Endodermal cell (in vitro differentiated cells): Measurements from ENCODE around the gene DACH1. TPM values are rescaled to one million over a fixed set of nuclear protein-coding genes. Genes with fewer than 3 reads are reported as not detected.

Source experiments
- DNase-seq: peaks from one replicate; pipeline ENCODE4 v3.0.0-alpha.2; 2017
- H3K27ac ChIP-seq: 2 replicates; pipeline ENCODE4 v1.5.1; 2013; ENCODE audit warnings: mild to moderate bottlenecking, low read depth, low read length, moderate library complexity
- H3K27me3 ChIP-seq: 2 replicates; pipeline ENCODE4 v1.6.1; 2013; ENCODE audit warnings: mild to moderate bottlenecking, low read length, moderate library complexity; ENCODE audit not compliant: insufficient read depth, control insufficient read depth, poor library complexity, severe bottlenecking
- H3K36me3 ChIP-seq: 2 replicates; pipeline ENCODE4 v1.7.0; 2013; ENCODE audit warnings: mild to moderate bottlenecking, low read length, moderate library complexity; ENCODE audit not compliant: control insufficient read depth, insufficient read depth
- H3K4me1 ChIP-seq: one replicate; pipeline ENCODE4 v1.7.0; 2013; ENCODE audit warnings: low read length; ENCODE audit not compliant: control insufficient read depth, insufficient read depth
- H3K4me3 ChIP-seq: 2 replicates; pipeline ENCODE4 v1.5.1; 2013; ENCODE audit warnings: mild to moderate bottlenecking, low read length, moderate library complexity
- H3K9ac ChIP-seq: 2 replicates; pipeline ENCODE4 v1.6.1; 2013; ENCODE audit warnings: mild to moderate bottlenecking, low read length, moderate library complexity; ENCODE audit not compliant: poor library complexity, severe bottlenecking; ENCODE audit errors: extremely low read depth
- H3K9me3 ChIP-seq: 2 replicates; pipeline ENCODE4 v1.6.1; 2013; ENCODE audit warnings: mild to moderate bottlenecking, low read length, moderate library complexity; ENCODE audit not compliant: control insufficient read depth
- H3K27ac Mint-ChIP-seq: 2 replicates; pipeline ENCODE4 v1.8.0; 2020; ENCODE audit warnings: mixed read lengths
- H3K27me3 Mint-ChIP-seq: 2 replicates; pipeline ENCODE4 v1.8.0; 2021; ENCODE audit warnings: mild to moderate bottlenecking, mixed read lengths; ENCODE audit not compliant: insufficient read depth
- H3K36me3 Mint-ChIP-seq: 2 replicates; pipeline ENCODE4 v1.8.0; 2020; ENCODE audit warnings: low read depth, mixed read lengths
- H3K4me1 Mint-ChIP-seq: 2 replicates; pipeline ENCODE4 v1.8.0; 2020; ENCODE audit warnings: mixed read lengths
- H3K4me3 Mint-ChIP-seq: 2 replicates; pipeline ENCODE4 v1.8.0; 2020; ENCODE audit warnings: mild to moderate bottlenecking, moderate library complexity, mixed read lengths
- H3K9me3 Mint-ChIP-seq: 2 replicates; pipeline ENCODE4 v1.8.0; 2020; ENCODE audit warnings: mild to moderate bottlenecking, mixed read lengths
- WGBS, 2 experiments: methylation state at CpG; one replicate each; pipeline versions ENCODE4 v1.1.5 to v1.1.7; 2013; ENCODE audit warnings: missing lambda C conversion rate in 2 of 2, mixed read lengths in 1 of 2; ENCODE audit not compliant: insufficient coverage in 1 of 2, insufficient read length in 1 of 2; 5-methylcytosine and 5-hydroxymethylcytosine counted together
- total RNA-seq, 2 donors: library from RNA; stranded (reverse); fragmentation: NEBNext Ultra II Directional in 1 of 2; extraction: Animal tissue kit (Norgen Biotek cat#: 25700) in 1 of 2; gene quantifications; 2 replicates in 1 of 2; 3 replicates in 1 of 2; pipeline ENCODE4 v1.2.1, GENCODE V29; 2021
- TF ChIP-seq, protein P1 (sequence below): fragments of 200-600 bp; sonication (generic); conservative IDR thresholded peaks from 2 replicates; pipeline ENCODE4 v1.5.0; 2021; ENCODE audit warnings: antibody characterized with exemption, mild to moderate bottlenecking

Gene DACH1
- total RNA-seq, 2 donors from 2014 or later = 0.81 to 1.2 TPM

DNA sequence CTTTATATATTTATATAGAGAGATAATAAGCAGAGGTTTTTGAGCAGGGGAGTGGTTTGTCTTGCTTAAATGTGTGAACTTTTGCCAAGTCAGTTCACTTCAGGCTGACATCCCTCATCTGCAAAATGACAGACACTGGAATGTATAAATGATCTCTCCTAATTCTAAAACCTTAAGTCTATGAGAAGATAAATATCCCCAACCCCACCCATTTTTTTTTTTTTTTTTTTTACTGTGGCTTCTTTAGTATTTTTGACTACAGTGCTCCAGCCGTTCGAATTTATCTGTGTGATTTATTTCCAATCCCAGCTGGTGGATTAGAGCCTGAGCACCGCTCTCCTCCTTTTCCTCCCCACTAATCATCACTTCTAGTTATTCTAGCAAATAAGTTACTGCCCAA is 234.8 kb downstream of the DACH1 start:
- no peak for DNase-seq
- Mint-ChIP-seq H3K4me3 (no peak overlapping the region), H3K4me1 (peaks cover 12% of the 10 kb centered on the region), H3K27ac (no peak overlapping the region), H3K36me3 (no peaks in the 10 kb centered on the region), H3K9me3 (no peaks in the 10 kb centered on the region), H3K27me3 (no peaks in the 10 kb centered on the region)
- Histone ChIP-seq H3K27me3 (no peaks in the 10 kb centered on the region), H3K36me3 (no peaks in the 10 kb centered on the region), H3K9ac (no peak overlapping the region), H3K9me3 (no peaks in the 10 kb centered on the region), H3K27ac (no peak overlapping the region), H3K4me1 (peaks cover 5% of the 10 kb centered on the region), H3K4me3 (no peak overlapping the region)
- WGBS, 2 experiments = 88% methylated on average over 3 of the region's 3 CpGs; no CpG with 5 or more reads in 1 of the 2 experiments
- TF ChIP-seq, protein P1, sequence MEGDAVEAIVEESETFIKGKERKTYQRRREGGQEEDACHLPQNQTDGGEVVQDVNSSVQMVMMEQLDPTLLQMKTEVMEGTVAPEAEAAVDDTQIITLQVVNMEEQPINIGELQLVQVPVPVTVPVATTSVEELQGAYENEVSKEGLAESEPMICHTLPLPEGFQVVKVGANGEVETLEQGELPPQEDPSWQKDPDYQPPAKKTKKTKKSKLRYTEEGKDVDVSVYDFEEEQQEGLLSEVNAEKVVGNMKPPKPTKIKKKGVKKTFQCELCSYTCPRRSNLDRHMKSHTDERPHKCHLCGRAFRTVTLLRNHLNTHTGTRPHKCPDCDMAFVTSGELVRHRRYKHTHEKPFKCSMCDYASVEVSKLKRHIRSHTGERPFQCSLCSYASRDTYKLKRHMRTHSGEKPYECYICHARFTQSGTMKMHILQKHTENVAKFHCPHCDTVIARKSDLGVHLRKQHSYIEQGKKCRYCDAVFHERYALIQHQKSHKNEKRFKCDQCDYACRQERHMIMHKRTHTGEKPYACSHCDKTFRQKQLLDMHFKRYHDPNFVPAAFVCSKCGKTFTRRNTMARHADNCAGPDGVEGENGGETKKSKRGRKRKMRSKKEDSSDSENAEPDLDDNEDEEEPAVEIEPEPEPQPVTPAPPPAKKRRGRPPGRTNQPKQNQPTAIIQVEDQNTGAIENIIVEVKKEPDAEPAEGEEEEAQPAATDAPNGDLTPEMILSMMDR = no peak

DNA sequence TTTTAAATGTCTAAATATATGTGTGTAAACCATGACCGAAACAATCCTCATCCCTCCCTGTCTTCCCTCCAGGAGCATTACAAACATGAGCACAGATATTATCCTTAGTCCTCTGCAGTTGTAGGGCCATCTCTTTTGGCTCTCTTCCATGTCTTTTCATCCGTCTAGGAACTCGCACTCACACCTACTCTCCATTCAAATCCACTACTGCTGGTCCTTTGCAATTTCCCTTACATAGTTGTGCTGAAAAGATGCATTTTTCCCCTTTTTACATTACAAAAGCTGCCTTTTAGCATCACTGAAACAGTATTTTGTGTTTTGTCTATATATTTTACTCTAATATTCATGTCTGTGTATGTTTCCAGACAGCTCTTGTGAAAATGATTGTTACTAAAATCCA is 237.8 kb downstream of the DACH1 start:
- DNase-seq = no peak
- Histone ChIP-seq H3K9ac (no peak overlapping the region), H3K4me1 (peaks cover 5% of the 10 kb centered on the region), H3K36me3 (no peaks in the 10 kb centered on the region), H3K27ac (no peak overlapping the region), H3K9me3 (no peaks in the 10 kb centered on the region), H3K27me3 (no peaks in the 10 kb centered on the region), H3K4me3 (no peak overlapping the region)
- Mint-ChIP-seq H3K36me3 (no peaks in the 10 kb centered on the region), H3K27me3 (no peaks in the 10 kb centered on the region), H3K4me3 (no peak overlapping the region), H3K4me1 (peaks cover 39% of the 10 kb centered on the region), H3K27ac (no peak overlapping the region), H3K9me3 (no peaks in the 10 kb centered on the region)
- WGBS, 2 experiments = 90 to 96% methylated on average over 3 of the region's 3 CpGs
- TF ChIP-seq, protein P1 = no peak

DNA sequence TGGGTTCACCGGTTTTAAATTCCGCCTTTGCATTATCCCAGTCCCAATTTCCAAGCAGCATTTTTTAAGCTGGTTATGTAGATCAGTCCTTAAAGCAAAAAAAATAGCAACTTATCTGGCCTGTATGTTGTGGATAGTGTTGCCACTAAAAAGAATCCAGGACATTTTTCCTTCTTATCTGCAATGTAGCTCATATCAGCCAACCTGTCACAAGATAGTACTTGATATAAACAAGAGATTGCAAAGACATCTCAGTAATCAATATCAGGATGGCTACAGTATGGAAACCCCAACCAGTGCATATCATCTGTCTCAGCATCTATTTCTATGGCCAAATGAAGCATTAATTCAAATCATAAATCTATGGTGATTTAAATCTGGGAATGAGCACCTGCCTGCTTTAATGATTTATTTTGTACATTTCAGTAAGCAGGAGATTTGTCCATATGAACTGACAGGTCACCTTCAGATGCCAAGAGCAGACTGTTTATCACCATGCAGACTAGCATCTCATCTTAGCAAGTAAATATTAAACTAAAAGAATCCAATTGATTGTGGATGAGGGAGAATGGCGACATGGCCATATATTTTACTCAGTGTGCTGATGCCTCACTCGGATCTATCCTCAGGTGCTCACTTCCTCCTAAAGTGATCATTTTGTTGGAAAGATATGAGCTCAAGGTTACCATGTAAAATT is 240.4 kb downstream of the DACH1 start:
- no peaks in the 10 kb centered on the region for H3K27me3 ChIP-seq
- H3K9me3 ChIP-seq = no peaks in the 10 kb centered on the region
- no peak overlapping the region for H3K4me3 ChIP-seq
- Mint-ChIP-seq H3K4me3 (no peak overlapping the region), H3K27ac (no peak overlapping the region), H3K27me3 (no peaks in the 10 kb centered on the region), H3K9me3 (no peaks in the 10 kb centered on the region), H3K36me3 (no peaks in the 10 kb centered on the region), H3K4me1 (peaks cover 50% of the 10 kb centered on the region)
- H3K36me3 ChIP-seq = no peaks in the 10 kb centered on the region
- TF ChIP-seq, protein P1 = no peak
- no peak for DNase-seq
- H3K9ac ChIP-seq = no peak overlapping the region
- H3K27ac ChIP-seq = no peak overlapping the region
- H3K4me1 ChIP-seq = peaks cover 5% of the 10 kb centered on the region
- WGBS, 2 experiments = 91 to 94% methylated on average over 3 to 4 of the region's 4 CpGs
